Activated T-cell treated with anti-CD3 and anti-CD28 coated beads, Interleukin-2, amount 50 U/mL, for 24 hours (primary cell): ENCODE data around the gene TCP11X2.
"Not testable (repeated sequence)": the region's sequence is repeated elsewhere in the genome, so short reads cannot be mapped to it uniquely, and the experiment has no call there.

Source experiments
- DNase-seq: peaks from one replicate; pipeline ENCODE4 v3.0.0-alpha.2; 2020
- H3K27ac Mint-ChIP-seq: 2 replicates; pipeline ENCODE4 v1.8.0; 2020; ENCODE audit warnings: mild to moderate bottlenecking, mixed read lengths
- H3K27me3 Mint-ChIP-seq: 2 replicates; pipeline ENCODE4 v1.8.0; 2020; ENCODE audit warnings: mixed read lengths
- H3K36me3 Mint-ChIP-seq: 2 replicates; pipeline ENCODE4 v1.8.0; 2020; ENCODE audit warnings: low read depth, mixed read lengths
- H3K4me1 Mint-ChIP-seq: 2 replicates; pipeline ENCODE4 v1.8.0; 2020; ENCODE audit warnings: low read depth, mixed read lengths
- H3K4me3 Mint-ChIP-seq: 2 replicates; pipeline ENCODE4 v1.8.0; 2020; ENCODE audit warnings: mild to moderate bottlenecking, moderate library complexity, mixed read lengths
- H3K9me3 Mint-ChIP-seq: 2 replicates; pipeline ENCODE4 v1.8.0; 2020; ENCODE audit warnings: mixed read lengths

TCP11X2 gene

GRCh38 chrX:102471762-102472220 is at the start of gene TCP11X2:
TSS of gene TCP11X2 (minus strand) at chrX:102471812.
- H3K4me3 Mint-ChIP-seq, H3K36me3 Mint-ChIP-seq, H3K27ac Mint-ChIP-seq, DNase-seq, H3K27me3 Mint-ChIP-seq, H3K9me3 Mint-ChIP-seq, H3K4me1 Mint-ChIP-seq: not testable (repeated sequence)

GRCh38 chrX:102517326-102517725 is 45.7 kb upstream of the TCP11X2 start:
- Mint-ChIP-seq H3K4me1 (peaks cover 5% of the 10 kb centered on the region), H3K4me3 (no peak overlapping the region), H3K36me3 (no peaks in the 10 kb centered on the region), H3K27me3 (peaks cover 55% of the 10 kb centered on the region), H3K27ac (no peak overlapping the region), H3K9me3 (no peaks in the 10 kb centered on the region)
- no peak for DNase-seq

- Mint-ChIP-seq H3K36me3 (no peaks in the 10 kb centered on the region), H3K27me3 (peaks cover 63% of the 10 kb centered on the region), H3K9me3 (no peaks in the 10 kb centered on the region), H3K4me1 (peaks cover 5% of the 10 kb centered on the region), H3K27ac (no peak within 1 kb of the TSS), H3K4me3 (peak within 1 kb of the TSS; percentile 73)
- peak; percentile 73 for DNase-seq
Measured at GRCh38 chrX:102515975-102516941, 44.6 kb upstream of the TCP11X2 start, which contains the start of gene TMSB15A. TSS of gene TMSB15A (minus strand) at chrX:102516739.

GRCh38 chrX:102514536-102514935 is 42.9 kb upstream of the TCP11X2 start:
- H3K4me1 Mint-ChIP-seq, result peaks cover 5% of the 10 kb centered on the region
- no peaks in the 10 kb centered on the region for H3K36me3 Mint-ChIP-seq
- H3K27ac Mint-ChIP-seq, result no peak overlapping the region
- peaks cover 71% of the 10 kb centered on the region for H3K27me3 Mint-ChIP-seq
- DNase-seq, result no peak
- no peaks in the 10 kb centered on the region for H3K9me3 Mint-ChIP-seq
- no peak overlapping the region for H3K4me3 Mint-ChIP-seq

- Mint-ChIP-seq H3K27me3 (peaks cover 46% of the 10 kb centered on the region), H3K4me1 (no peaks in the 10 kb centered on the region), H3K9me3 (peaks cover 6% of the 10 kb centered on the region), H3K36me3 (no peaks in the 10 kb centered on the region), H3K4me3 (no peak overlapping the region), H3K27ac (no peak overlapping the region)
- no peak for DNase-seq
Measured at GRCh38 chrX:102498732-102499131, 27.1 kb upstream of the TCP11X2 start.

GRCh38 chrX:102491766-102492165 is 20.2 kb upstream of the TCP11X2 start:
- Mint-ChIP-seq H3K36me3 (no peaks in the 10 kb centered on the region), H3K27me3 (peaks cover 33% of the 10 kb centered on the region), H3K4me3 (no peak overlapping the region), H3K9me3 (no peaks in the 10 kb centered on the region), H3K4me1 (no peaks in the 10 kb centered on the region), H3K27ac (no peak overlapping the region)
- DNase-seq, result no peak

- H3K27ac Mint-ChIP-seq, DNase-seq, H3K36me3 Mint-ChIP-seq, H3K27me3 Mint-ChIP-seq, H3K4me1 Mint-ChIP-seq, H3K9me3 Mint-ChIP-seq, H3K4me3 Mint-ChIP-seq: not testable (repeated sequence)
Measured at GRCh38 chrX:102478765-102479164, 7.2 kb upstream of the TCP11X2 start.

GRCh38 chrX:102470215-102470614 is 1.4 kb downstream of the TCP11X2 start:
- H3K4me1 Mint-ChIP-seq, H3K27ac Mint-ChIP-seq, DNase-seq, H3K27me3 Mint-ChIP-seq, H3K4me3 Mint-ChIP-seq, H3K9me3 Mint-ChIP-seq, H3K36me3 Mint-ChIP-seq: not testable (repeated sequence)

- not testable (repeated sequence) for H3K9me3 Mint-ChIP-seq, DNase-seq, H3K27me3 Mint-ChIP-seq, H3K27ac Mint-ChIP-seq, H3K4me1 Mint-ChIP-seq, H3K36me3 Mint-ChIP-seq, H3K4me3 Mint-ChIP-seq
Measured at GRCh38 chrX:102458615-102459014, 13.0 kb downstream of the TCP11X2 start.

GRCh38 chrX:102439908-102440307 is 31.7 kb downstream of the TCP11X2 start, which contains the start of gene NXF2B:
TSS of gene NXF2B (minus strand) at chrX:102440008. CDS start at chrX:102380036, 59,972 bp downstream.
- not testable (repeated sequence) for H3K4me3 Mint-ChIP-seq, DNase-seq, H3K4me1 Mint-ChIP-seq, H3K27ac Mint-ChIP-seq, H3K36me3 Mint-ChIP-seq, H3K9me3 Mint-ChIP-seq, H3K27me3 Mint-ChIP-seq

- not testable (repeated sequence) for H3K9me3 Mint-ChIP-seq, H3K27me3 Mint-ChIP-seq, H3K27ac Mint-ChIP-seq, H3K4me3 Mint-ChIP-seq, H3K36me3 Mint-ChIP-seq, H3K4me1 Mint-ChIP-seq, DNase-seq
Measured at GRCh38 chrX:102414493-102414892, 57.1 kb downstream of the TCP11X2 start.
